GM23338 (cell line): ENCODE measurements around the gene THRB.

Source experiments
- CREB1 ChIP-seq: fragments of 250-450 bp; sonication (Bioruptor Pico); IDR thresholded peaks from 2 replicates; pipeline ENCODE4 v1.5.0; 2020; ENCODE audit warnings: low read depth, mild to moderate bottlenecking, moderate library complexity
- CTCF ChIP-seq, 2 experiments: fragments of 200-600 bp in 1 of 2; sonication (generic) in 1 of 2; conservative IDR thresholded peaks; 2 replicates each; pipeline versions ENCODE4 v1.5.1 to v1.6.1; 2016 to 2017; ENCODE audit warnings: antibody characterized with exemption in 2 of 2, low read depth in 2 of 2, mild to moderate bottlenecking in 2 of 2, moderate library complexity in 1 of 2
- ETS1 ChIP-seq: IDR thresholded peaks from 2 replicates; pipeline ENCODE4 v1.6.1; 2016; ENCODE audit warnings: antibody characterized with exemption
- EZH2 ChIP-seq: fragments of 200-600 bp; sonication (generic); IDR thresholded peaks from one replicate; pipeline ENCODE4 v1.8.0; 2017; ENCODE audit warnings: antibody characterized with exemption, mild to moderate bottlenecking, low read depth; ENCODE audit not compliant: unreplicated experiment
- EZH2phosphoT487 ChIP-seq: fragments of 200-600 bp; sonication (generic); IDR thresholded peaks from one replicate; pipeline ENCODE4 v1.8.1; 2018; ENCODE audit warnings: antibody characterized with exemption; ENCODE audit not compliant: unreplicated experiment
- JUNB ChIP-seq: IDR thresholded peaks from one replicate; pipeline ENCODE4 v1.6.1; 2016; ENCODE audit warnings: antibody characterized with exemption; ENCODE audit not compliant: unreplicated experiment
- POLR2AphosphoS5 ChIP-seq: IDR thresholded peaks from 2 replicates; pipeline ENCODE4 v1.6.1; 2016; ENCODE audit warnings: antibody characterized with exemption, low read depth
- STAT1 ChIP-seq: IDR thresholded peaks from one replicate; pipeline ENCODE4 v1.6.1; 2016; ENCODE audit warnings: antibody characterized with exemption; ENCODE audit not compliant: unreplicated experiment
- ZNF114 ChIP-seq: fragments of 250-450 bp; sonication (Bioruptor Pico); IDR thresholded peaks from 2 replicates; pipeline ENCODE4 v1.5.0; 2020; ENCODE audit warnings: mild to moderate bottlenecking, moderate library complexity
- ZNF331 ChIP-seq: fragments of 250-450 bp; sonication (Bioruptor Pico); IDR thresholded peaks from 2 replicates; pipeline ENCODE4 v1.5.0; 2020; ENCODE audit warnings: low read depth, mild to moderate bottlenecking, moderate library complexity
- TF ChIP-seq, protein P1 (sequence below): IDR thresholded peaks from one replicate; pipeline ENCODE4 v1.6.1; 2018; ENCODE audit warnings: antibody characterized with exemption; ENCODE audit not compliant: unreplicated experiment

DNA sequence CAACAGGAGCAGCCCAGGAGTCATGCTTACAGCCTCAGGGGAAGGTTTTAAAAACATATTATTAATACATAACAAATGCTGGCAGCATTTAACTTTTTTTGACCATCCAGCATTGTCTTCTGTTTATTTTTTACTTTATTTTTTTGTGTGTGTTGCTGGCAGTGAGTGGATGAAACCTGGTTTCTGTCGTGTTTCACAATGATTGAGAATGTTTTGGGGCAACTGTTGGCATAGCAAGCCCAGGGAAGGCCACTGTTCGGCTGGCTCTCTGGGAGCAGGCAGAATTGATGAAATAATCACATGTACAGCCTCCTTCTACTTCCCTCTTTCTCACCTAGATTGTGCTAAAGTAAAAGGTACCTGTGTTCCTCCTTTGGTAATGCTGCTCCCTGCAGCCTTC lies 359.4 kb downstream of the THRB start:
- TF ChIP-seq CTCF (conservative IDR thresholded peaks at IDR 0.05; ENCODE audit: low read depth in 2 of 2) (no peak), EZH2phosphoT487 (no peak), EZH2 (no peak), CREB1 (CRISPR knock-in tag) (no peak), POLR2AphosphoS5 (no peak), JUNB (no peak), ZNF114 (no peak), STAT1 (no peak), ZNF331 (CRISPR knock-in tag) (no peak), ETS1 (no peak)
- TF ChIP-seq, protein P1, sequence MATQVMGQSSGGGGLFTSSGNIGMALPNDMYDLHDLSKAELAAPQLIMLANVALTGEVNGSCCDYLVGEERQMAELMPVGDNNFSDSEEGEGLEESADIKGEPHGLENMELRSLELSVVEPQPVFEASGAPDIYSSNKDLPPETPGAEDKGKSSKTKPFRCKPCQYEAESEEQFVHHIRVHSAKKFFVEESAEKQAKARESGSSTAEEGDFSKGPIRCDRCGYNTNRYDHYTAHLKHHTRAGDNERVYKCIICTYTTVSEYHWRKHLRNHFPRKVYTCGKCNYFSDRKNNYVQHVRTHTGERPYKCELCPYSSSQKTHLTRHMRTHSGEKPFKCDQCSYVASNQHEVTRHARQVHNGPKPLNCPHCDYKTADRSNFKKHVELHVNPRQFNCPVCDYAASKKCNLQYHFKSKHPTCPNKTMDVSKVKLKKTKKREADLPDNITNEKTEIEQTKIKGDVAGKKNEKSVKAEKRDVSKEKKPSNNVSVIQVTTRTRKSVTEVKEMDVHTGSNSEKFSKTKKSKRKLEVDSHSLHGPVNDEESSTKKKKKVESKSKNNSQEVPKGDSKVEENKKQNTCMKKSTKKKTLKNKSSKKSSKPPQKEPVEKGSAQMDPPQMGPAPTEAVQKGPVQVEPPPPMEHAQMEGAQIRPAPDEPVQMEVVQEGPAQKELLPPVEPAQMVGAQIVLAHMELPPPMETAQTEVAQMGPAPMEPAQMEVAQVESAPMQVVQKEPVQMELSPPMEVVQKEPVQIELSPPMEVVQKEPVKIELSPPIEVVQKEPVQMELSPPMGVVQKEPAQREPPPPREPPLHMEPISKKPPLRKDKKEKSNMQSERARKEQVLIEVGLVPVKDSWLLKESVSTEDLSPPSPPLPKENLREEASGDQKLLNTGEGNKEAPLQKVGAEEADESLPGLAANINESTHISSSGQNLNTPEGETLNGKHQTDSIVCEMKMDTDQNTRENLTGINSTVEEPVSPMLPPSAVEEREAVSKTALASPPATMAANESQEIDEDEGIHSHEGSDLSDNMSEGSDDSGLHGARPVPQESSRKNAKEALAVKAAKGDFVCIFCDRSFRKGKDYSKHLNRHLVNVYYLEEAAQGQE = no peak
